Liver (tissue), 3 donors: Measurements from ENCODE around the gene POFUT2.

Experiments used
- ATF3 ChIP-seq: IDR thresholded peaks from 2 replicates; pipeline ENCODE4 v1.6.1; 2016; ENCODE audit warnings: antibody characterized with exemption
- CTCF ChIP-seq: fragments of 150-350 bp; IDR thresholded peaks from 2 replicates; pipeline ENCODE4 v1.5.1; 2017; ENCODE audit warnings: improper control_type of control experiment, low read depth, low read length; ENCODE audit not compliant: missing input control
- TAF1 ChIP-seq: conservative IDR thresholded peaks from 2 replicates; pipeline ENCODE4 v1.6.1; 2016; ENCODE audit warnings: antibody characterized with exemption, mild to moderate bottlenecking
- donor health status: healthy.
- donor health status: healthy.

DNA sequence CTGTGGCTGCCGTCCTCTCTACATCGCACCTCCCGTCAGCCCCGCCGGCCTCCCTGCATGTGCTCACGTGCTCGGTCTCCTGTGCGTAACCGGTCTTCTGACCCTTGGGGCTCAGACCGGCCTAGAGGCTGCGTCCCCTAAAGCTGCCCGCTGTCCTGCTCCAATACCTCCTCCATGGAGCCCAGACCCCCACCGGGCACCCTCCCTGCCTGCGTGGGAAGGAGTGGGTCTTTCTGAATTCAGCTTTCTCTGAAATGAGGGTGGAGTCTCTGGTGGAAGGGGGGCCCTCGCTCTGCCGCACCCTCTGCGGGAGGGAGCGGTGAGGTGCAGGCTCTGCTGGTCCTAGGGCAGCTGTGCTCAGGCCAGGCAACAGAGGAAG is 18.7 kb upstream of the POFUT2 start:
- TF ChIP-seq ATF3 (no peak), CTCF (no peak), TAF1 (no peak)
